Fibroblast of mammary gland (primary cell): Measurements from ENCODE around the gene MGAT3.
"Not testable (repeated sequence)": the region's sequence is repeated elsewhere in the genome, so short reads cannot be mapped to it uniquely, and the experiment has no call there.

Source experiments
- DNase-seq: peaks from one replicate; pipeline ENCODE4 v3.0.0-alpha.2; 2010; ENCODE audit warnings: low read depth
- H3K4me3 ChIP-seq: 2 replicates; pipeline ENCODE4 v1.5.1; 2011; ENCODE audit warnings: low read depth, mild to moderate bottlenecking, low read length, moderate library complexity; ENCODE audit not compliant: control insufficient read depth
- CTCF ChIP-seq: conservative IDR thresholded peaks from 2 replicates; pipeline ENCODE4 v1.5.1; 2011; ENCODE audit warnings: low read depth, low read length, inconsistent platforms; ENCODE audit not compliant: control insufficient read depth, insufficient read depth

The MGAT3 gene

GRCh38 chr22:39456522-39457197 is at the start of gene MGAT3:
MGAT3 (plus strand) TSS chr22:39457012; CDS start chr22:39487348, 30,336 bp downstream.
- H3K4me3 ChIP-seq, result no peak within 1 kb of the TSS
- TF ChIP-seq CTCF, result no peak
- DNase-seq, result no peak

GRCh38 chr22:39408173-39408572 is 48.6 kb upstream of the MGAT3 start:
- TF ChIP-seq CTCF, result no peak
- peak; percentile 51 for DNase-seq
- H3K4me3 ChIP-seq, result no peak overlapping the region

- no peak for DNase-seq
- no peak overlapping the region for H3K4me3 ChIP-seq
- no peak for TF ChIP-seq CTCF
Measured at GRCh38 chr22:39408807-39409206, 48.0 kb upstream of the MGAT3 start.

GRCh38 chr22:39409516-39410029 is 47.2 kb upstream of the MGAT3 start:
- DNase-seq, result no peak
- no peak for TF ChIP-seq CTCF
- no peak overlapping the region for H3K4me3 ChIP-seq

- no peak overlapping the region for H3K4me3 ChIP-seq
- TF ChIP-seq CTCF, result no peak
- DNase-seq, result no peak
Measured at GRCh38 chr22:39410264-39410663, 46.5 kb upstream of the MGAT3 start.

GRCh38 chr22:39411828-39412365 is 44.9 kb upstream of the MGAT3 start:
- DNase-seq, H3K4me3 ChIP-seq: not testable (repeated sequence)

- H3K4me3 ChIP-seq, result not testable (repeated sequence)
Measured at GRCh38 chr22:39413204-39413603, 43.6 kb upstream of the MGAT3 start.

GRCh38 chr22:39414377-39414776 is 42.4 kb upstream of the MGAT3 start:
- TF ChIP-seq CTCF, result no peak
- DNase-seq, result no peak
- H3K4me3 ChIP-seq, result no peak overlapping the region

More at GRCh38 chr22:39413204-39413603, 43.6 kb upstream of the MGAT3 start:
- DNase-seq, result not testable (repeated sequence)
